Neural progenitor cell (in vitro differentiated cells): ENCODE data around the gene SLC5A3.

Source experiments
- EZH2phosphoT487 ChIP-seq: fragments of 200-600 bp; sonication (generic); IDR thresholded peaks from 2 replicates; pipeline ENCODE4 v1.6.1; 2017; ENCODE audit warnings: antibody characterized with exemption
- TF ChIP-seq, protein P1 (sequence below): fragments of 200-600 bp; sonication (generic); IDR thresholded peaks from 2 replicates; pipeline ENCODE4 v1.5.1; 2017; ENCODE audit warnings: antibody characterized with exemption, mild to moderate bottlenecking

- TF ChIP-seq, protein P1, sequence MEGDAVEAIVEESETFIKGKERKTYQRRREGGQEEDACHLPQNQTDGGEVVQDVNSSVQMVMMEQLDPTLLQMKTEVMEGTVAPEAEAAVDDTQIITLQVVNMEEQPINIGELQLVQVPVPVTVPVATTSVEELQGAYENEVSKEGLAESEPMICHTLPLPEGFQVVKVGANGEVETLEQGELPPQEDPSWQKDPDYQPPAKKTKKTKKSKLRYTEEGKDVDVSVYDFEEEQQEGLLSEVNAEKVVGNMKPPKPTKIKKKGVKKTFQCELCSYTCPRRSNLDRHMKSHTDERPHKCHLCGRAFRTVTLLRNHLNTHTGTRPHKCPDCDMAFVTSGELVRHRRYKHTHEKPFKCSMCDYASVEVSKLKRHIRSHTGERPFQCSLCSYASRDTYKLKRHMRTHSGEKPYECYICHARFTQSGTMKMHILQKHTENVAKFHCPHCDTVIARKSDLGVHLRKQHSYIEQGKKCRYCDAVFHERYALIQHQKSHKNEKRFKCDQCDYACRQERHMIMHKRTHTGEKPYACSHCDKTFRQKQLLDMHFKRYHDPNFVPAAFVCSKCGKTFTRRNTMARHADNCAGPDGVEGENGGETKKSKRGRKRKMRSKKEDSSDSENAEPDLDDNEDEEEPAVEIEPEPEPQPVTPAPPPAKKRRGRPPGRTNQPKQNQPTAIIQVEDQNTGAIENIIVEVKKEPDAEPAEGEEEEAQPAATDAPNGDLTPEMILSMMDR = no peak
- no peak for TF ChIP-seq EZH2phosphoT487
Measured at GRCh38 chr21:34029743-34030528, 43.4 kb upstream of the SLC5A3 start.
